Prostate gland (tissue), 2 donors: ENCODE measurements around the gene GRIK5.

ENCODE experiments used
- CTCF ChIP-seq, 4 experiments: fragments of 200-600 bp in 2 of 4; fragments of 450-650 bp in 2 of 4; sonication (generic) in 2 of 4; IDR thresholded peaks; 1 replicate in 3 of 4; 2 replicates in 1 of 4; pipeline ENCODE4 v1.5.1; 2016 to 2019; ENCODE audit warnings: antibody characterized with exemption in 4 of 4, mild to moderate bottlenecking in 2 of 4, moderate library complexity in 2 of 4
- POLR2A ChIP-seq: fragments of 450-650 bp; IDR thresholded peaks from one replicate; pipeline ENCODE4 v1.6.1; 2016; ENCODE audit warnings: antibody characterized with exemption, mild to moderate bottlenecking
- POLR2AphosphoS5 ChIP-seq: sonication (generic); formaldehyde crosslinking; IDR thresholded peaks from one replicate; pipeline ENCODE4 v1.6.1; 2017; ENCODE audit warnings: antibody characterized with exemption

- peak in 1 of 4 experiments; percentile 16 for TF ChIP-seq CTCF (IDR thresholded peaks at IDR 0.05)
- peak; percentile 58 for TF ChIP-seq POLR2A
- peak; percentile 91 for TF ChIP-seq POLR2AphosphoS5
Measured at GRCh38 chr19:41959056-41960053, 110.7 kb downstream of the GRIK5 start, which contains the start of gene RABAC1.
